HepG2 (cell line): Measurements from ENCODE around the gene MAP3K4. TPM values are rescaled to one million over a fixed set of nuclear protein-coding genes. Genes with fewer than 3 reads are reported as not detected.

ENCODE experiments used
- ATAC-seq: fragments of 200-7000 bp; cut with Tn5 transposase; 3 replicates; pipeline ENCODE4 v1.9.1; 2020; ENCODE audit warnings: mild to moderate bottlenecking, moderate library complexity
- BruUV-seq: library from RNA; stranded (reverse); fragments of 400-500 nt; replicated peaks from 2 replicates; lab custom pipeline; 2021; lab: Mats Ljungman, UMichigan
- CTCF ChIA-PET: fragments of 300-600 bp; formaldehyde crosslinking; extraction: SDS; loops from one replicate; lab custom pipeline; 2021; ENCODE audit warnings: low total read pairs, inconsistent platforms, low intra/inter-chr PET ratio; lab: Yijun Ruan, JAX
- POLR2A ChIA-PET: fragments of 350-600 bp; sonication (Branson Sonifier 250); formaldehyde crosslinking; loops from one replicate; lab custom pipeline; 2020; ENCODE audit warnings: antibody characterized with exemption, inconsistent platforms; lab: Yijun Ruan, JAX
- DNase-seq: peaks from one replicate; pipeline ENCODE4 v3.0.0-alpha.2; 2015; ENCODE audit warnings: low spot score
- FAIRE-seq: peaks from 3 replicates; lab custom pipeline; 2011; peaks lifted over from hg19 to GRCh38; lab: Jason Lieb, UNC
- H2AFZ ChIP-seq: one replicate; pipeline ENCODE4 v1.6.1; 2011; ENCODE audit warnings: low read length, inconsistent platforms
- H3K27ac ChIP-seq: fragments of 300-600 bp; 3 replicates; pipeline ENCODE4 v1.8.0; 2011; ENCODE audit warnings: mixed run types, mild to moderate bottlenecking, mixed read lengths, low read length, inconsistent platforms; ENCODE audit not compliant: insufficient read depth; ENCODE audit errors: extremely low read length
- H3K27me3 ChIP-seq, 2 experiments: fragments of 200-600 bp in 1 of 2; 2 replicates in 1 of 2; 3 replicates in 1 of 2; pipeline versions ENCODE4 v1.6.0 to v1.8.0; 2011; ENCODE audit warnings: low read length in 2 of 2, mild to moderate bottlenecking in 2 of 2, moderate library complexity in 2 of 2, inconsistent platforms in 1 of 2; ENCODE audit not compliant: insufficient read depth in 2 of 2, control insufficient read depth in 1 of 2
- H3K36me3 ChIP-seq, 2 experiments: fragments of 200-600 bp in 1 of 2; replicated peaks in 1 of 2; 2 replicates in 1 of 2; 3 replicates in 1 of 2; pipeline versions ENCODE4 v1.5.1 to v1.8.0; 2011; ENCODE audit warnings: low read length in 2 of 2, inconsistent platforms in 1 of 2; ENCODE audit not compliant: insufficient read depth in 2 of 2, control insufficient read depth in 1 of 2
- H3K4me1 ChIP-seq: 2 replicates; pipeline ENCODE4 v1.5.1; 2012; ENCODE audit warnings: low read length, inconsistent platforms; ENCODE audit not compliant: insufficient read depth
- H3K4me2 ChIP-seq: 2 replicates; pipeline ENCODE4 v1.6.0; 2011; ENCODE audit warnings: low read depth, low read length, inconsistent platforms
- H3K4me3 ChIP-seq, 3 experiments: fragments of 200-600 bp in 1 of 3; sonication (generic), shearing (Covaris generic) in 1 of 3; replicated peaks in 1 of 3; 2 replicates each; pipeline ENCODE4 v1.5.1; 2011 to 2016; ENCODE audit warnings: low read length in 3 of 3, inconsistent platforms in 2 of 3, low read depth in 2 of 3, mild to moderate bottlenecking in 2 of 3, control low read depth in 1 of 3, mixed read lengths in 1 of 3; ENCODE audit not compliant: insufficient read depth in 1 of 3
- H3K79me2 ChIP-seq: one replicate; pipeline ENCODE4 v1.6.1; 2011; ENCODE audit warnings: low read length, inconsistent platforms; ENCODE audit not compliant: insufficient read depth
- H3K9ac ChIP-seq: 2 replicates; pipeline ENCODE4 v1.6.0; 2011; ENCODE audit warnings: mild to moderate bottlenecking, low read depth, low read length, inconsistent platforms; ENCODE audit not compliant: insufficient read depth
- H3K9me3 ChIP-seq: 2 replicates; pipeline ENCODE4 v1.5.1; 2012; ENCODE audit warnings: mild to moderate bottlenecking, low read length
- H4K20me1 ChIP-seq: 2 replicates; pipeline ENCODE4 v1.6.0; 2011; ENCODE audit warnings: inconsistent platforms, mild to moderate bottlenecking, low read length, moderate library complexity; ENCODE audit not compliant: insufficient read depth
- CEBPB ChIP-seq: IDR thresholded peaks from 2 replicates; pipeline ENCODE4 v1.6.1; 2011; ENCODE audit warnings: low read depth, low read length, improper control_type of control experiment, borderline replicate concordance
- CEBPG ChIP-seq: IDR thresholded peaks from 2 replicates; pipeline ENCODE4 v1.6.1; 2016
- GZF1 ChIP-seq: sonication (generic); formaldehyde crosslinking; IDR thresholded peaks from 2 replicates; pipeline ENCODE4 v1.5.1; 2020; ENCODE audit warnings: mild to moderate bottlenecking, missing genetic modification reagents
- JDP2 ChIP-seq: sonication (generic); formaldehyde crosslinking; IDR thresholded peaks from 2 replicates; pipeline ENCODE4 v1.8.1; 2022; ENCODE audit warnings: missing genetic modification reagents, borderline replicate concordance
- KLF13 ChIP-seq: sonication (generic); formaldehyde crosslinking; IDR thresholded peaks from 2 replicates; pipeline ENCODE4 v1.4.0; 2020; ENCODE audit warnings: mild to moderate bottlenecking, missing genetic modification reagents
- MIER3 ChIP-seq: IDR thresholded peaks from 2 replicates; pipeline ENCODE4 v1.6.1; 2016; ENCODE audit warnings: missing compliant biosample characterization, borderline replicate concordance
- NONO ChIP-seq, 2 experiments: fragments of 450-650 bp in 1 of 2; sonication (generic) in 1 of 2; formaldehyde crosslinking in 1 of 2; IDR thresholded peaks in 1 of 2; conservative IDR thresholded peaks in 1 of 2; 2 replicates each; pipeline versions ENCODE4 v1.6.1 to v1.8.0; 2017 to 2022; ENCODE audit warnings: mild to moderate bottlenecking in 1 of 2, missing genetic modification reagents in 1 of 2, moderate library complexity in 1 of 2
- PAXIP1 ChIP-seq: sonication (generic); formaldehyde crosslinking; conservative IDR thresholded peaks from 2 replicates; pipeline ENCODE4 v1.4.0; 2020; ENCODE audit warnings: mild to moderate bottlenecking, missing genetic modification reagents, moderate library complexity
- PCBP1 ChIP-seq: fragments of 200-400 bp; formaldehyde crosslinking; IDR thresholded peaks from 2 replicates; pipeline ENCODE4 v1.6.1; 2017; ENCODE audit warnings: mild to moderate bottlenecking, low read depth, low read length, borderline replicate concordance
- PITX1 ChIP-seq: sonication (generic); formaldehyde crosslinking; IDR thresholded peaks from 2 replicates; pipeline ENCODE4 v1.5.1; 2020; ENCODE audit warnings: mild to moderate bottlenecking, missing genetic modification reagents
- PRMT3 ChIP-seq: sonication (generic); formaldehyde crosslinking; IDR thresholded peaks from 2 replicates; pipeline ENCODE4 v1.8.1; 2022; ENCODE audit warnings: low read depth, mild to moderate bottlenecking, moderate library complexity, missing genetic modification reagents, borderline replicate concordance
- RFX5 ChIP-seq: IDR thresholded peaks from 2 replicates; pipeline ENCODE4 v1.6.1; 2011; ENCODE audit warnings: low read depth, low read length, improper control_type of control experiment
- SATB2 ChIP-seq: sonication (generic); formaldehyde crosslinking; IDR thresholded peaks from 2 replicates; pipeline ENCODE4 v1.5.0; 2020; ENCODE audit warnings: missing genetic modification reagents
- ZNF350 ChIP-seq: sonication (generic); formaldehyde crosslinking; IDR thresholded peaks from 2 replicates; pipeline ENCODE4 v1.4.0; 2020; ENCODE audit warnings: mild to moderate bottlenecking, low read depth, missing genetic modification reagents, borderline replicate concordance
- ZNF704 ChIP-seq: sonication (generic); formaldehyde crosslinking; IDR thresholded peaks from 2 replicates; pipeline ENCODE4 v1.8.1; 2023; ENCODE audit warnings: mild to moderate bottlenecking, inconsistent platforms, moderate library complexity, missing genetic modification reagents, borderline replicate concordance
- ZNF784 ChIP-seq: sonication (generic); formaldehyde crosslinking; IDR thresholded peaks from 2 replicates; pipeline ENCODE4 v1.5.1; 2020; ENCODE audit warnings: missing genetic modification reagents, mild to moderate bottlenecking, borderline replicate concordance
- WGBS: methylation state at CpG from one replicate; pipeline ENCODE4 v1.1.6; 2017; ENCODE audit warnings: low lambda C conversion rate; 5-methylcytosine and 5-hydroxymethylcytosine counted together
- in situ Hi-C: cut with HindIII; loops from 2 replicates; pipeline ENCODE4 v1.10.0; 2017; ENCODE audit warnings: low pct_unique_long_range_greater_than_20kb; ENCODE audit not compliant: extremely low pct_ligation_motif_present
- intact Hi-C: fragments of 100-400 bp; cut with micrococcal nuclease; formaldehyde crosslinking; loops from one replicate; pipeline ENCODE4 v1.10.0; 2022; ENCODE audit not compliant: unreplicated experiment
- polyA plus RNA-seq, 8 experiments: library from polyadenylated mRNA; depleted of rRNA in 3 of 8; stranded (reverse) in 7 of 8; unstranded in 1 of 8; fragments of >200 nt; fragmentation: Illumina TruSeq in 4 of 8; extraction: Trizol in 4 of 8; gene quantifications; 2 replicates each; pipeline versions ENCODE4 v1.2.1 to v1.2.3, GENCODE V29; 2011 to 2016; ENCODE audit warnings: low read depth in 4 of 8, missing spikeins in 1 of 8, mixed read lengths in 1 of 8; ENCODE audit not compliant: insufficient read depth in 1 of 8
- total RNA-seq, 5 experiments: library from RNA; depleted of rRNA; stranded (reverse); fragments of >200 nt; fragmentation: Illumina TruSeq; extraction: Trizol; gene quantifications; 2 replicates each; pipeline ENCODE4 v1.2.3, GENCODE V29; 2016; ENCODE audit warnings: low read depth in 1 of 5

MAP3K4 gene
- total and polyA plus RNA-seq, 2 of the 13 experiments (the other 11 are each of a cell fraction or from before 2014, with no cell fraction given): 12.9 to 33.6 TPM

- in situ Hi-C loops (no loop called here), intact Hi-C loops (no loop called here)
- BruUV-seq: no TSS peak
- no peaks in the 10 kb centered on the region; a peak in 3 of 5 replicates for H3K36me3 ChIP-seq
- H3K79me2 ChIP-seq: no peaks in the 10 kb centered on the region
- FAIRE-seq (no peak), DNase-seq (no peak), ATAC-seq (peak; percentile 80)
- POLR2A ChIA-PET: no interaction called here
- no peaks in the 10 kb centered on the region for H4K20me1 ChIP-seq
- H3K27me3 ChIP-seq: no peaks in the 10 kb centered on the region
- no peak overlapping the region for H3K27ac ChIP-seq
- 100% methylated on average over 1 of the region's 1 CpG for WGBS
- no peak overlapping the region for H2AFZ ChIP-seq
- H3K9me3 ChIP-seq: no peaks in the 10 kb centered on the region
- no peak for TF ChIP-seq ZNF350 (CRISPR knock-in tag)
- TF ChIP-seq ZNF784 (CRISPR knock-in tag): no peak
- TF ChIP-seq MIER3: no peak
- no peak for TF ChIP-seq PRMT3 (CRISPR knock-in tag)
- TF ChIP-seq NONO (IDR thresholded peaks at IDR 0.05): no peak
- no peak for TF ChIP-seq NONO (CRISPR knock-in tag; conservative IDR thresholded peaks at IDR 0.05)
- TF ChIP-seq ZNF704: no peak
- no peak for TF ChIP-seq CEBPG (CRISPR knock-in tag)
- TF ChIP-seq PAXIP1: no peak
- TF ChIP-seq PITX1 (CRISPR knock-in tag): no peak
- no peak for TF ChIP-seq SATB2
- TF ChIP-seq JDP2 (CRISPR knock-in tag): no peak
- TF ChIP-seq GZF1 (CRISPR knock-in tag): no peak
- no peak for TF ChIP-seq CEBPB
- TF ChIP-seq RFX5: no peak
- TF ChIP-seq PCBP1: no peak
- no peak for TF ChIP-seq KLF13 (CRISPR knock-in tag)
- H3K9ac ChIP-seq: no peak overlapping the region
- H3K4me2 ChIP-seq: no peak overlapping the region
- H3K4me3 ChIP-seq: no peak overlapping the region
- CTCF ChIA-PET: no interaction called here
- H3K4me1 ChIP-seq: no peaks in the 10 kb centered on the region
Measured at GRCh38 chr6:161064915-161065314, 73.3 kb downstream of the MAP3K4 start.
